NCI-H1092 (cell line): ENCODE results near the gene CAMTA1.

ENCODE experiments used
- DNase-seq: peaks from one replicate; lab custom pipeline; 2025; lab: John Stamatoyannopoulos, UW

The CAMTA1 gene

DNA sequence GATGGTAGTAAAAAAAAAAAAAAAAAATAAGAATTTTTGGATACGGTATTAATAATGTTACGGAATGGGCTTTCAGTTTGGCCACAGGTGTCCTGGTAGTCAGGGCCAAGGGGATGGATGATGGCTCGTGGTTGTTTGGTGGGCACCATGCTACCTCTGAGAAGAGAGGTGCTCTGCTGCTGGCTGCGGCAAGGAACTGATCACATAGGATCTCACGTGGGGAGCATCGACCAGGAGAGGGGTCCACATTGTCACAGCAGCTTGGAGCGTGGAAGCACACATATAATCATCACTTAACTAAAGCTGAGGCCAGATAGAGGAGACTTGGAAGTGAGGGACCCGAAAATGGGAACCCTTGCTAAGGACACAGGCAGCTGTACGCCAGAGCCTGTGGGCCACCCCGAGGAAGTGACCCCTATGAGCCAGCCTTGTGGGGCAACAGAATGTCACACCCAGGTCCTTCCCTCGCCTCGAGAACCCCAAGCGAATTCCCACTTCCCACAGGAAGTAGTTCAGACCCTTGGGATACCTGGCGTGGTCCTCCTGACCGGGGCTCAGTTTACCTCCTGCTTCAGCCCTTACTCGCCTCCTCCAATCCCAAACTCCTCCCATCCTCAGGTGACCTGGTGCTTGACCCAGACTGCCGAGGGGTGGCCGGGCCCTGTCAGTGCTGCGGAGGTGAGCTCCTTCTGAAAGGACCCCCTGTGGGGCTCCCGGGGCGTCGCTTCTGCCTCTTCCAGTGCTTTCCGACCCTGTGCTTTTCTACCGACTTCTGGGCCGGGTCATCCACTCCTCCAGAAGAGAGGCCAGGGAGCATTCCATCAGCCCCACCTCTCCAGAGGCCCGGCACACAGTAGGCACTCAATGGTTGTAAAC is 222.0 kb downstream of the CAMTA1 start:
- DNase-seq, result no peak

DNA sequence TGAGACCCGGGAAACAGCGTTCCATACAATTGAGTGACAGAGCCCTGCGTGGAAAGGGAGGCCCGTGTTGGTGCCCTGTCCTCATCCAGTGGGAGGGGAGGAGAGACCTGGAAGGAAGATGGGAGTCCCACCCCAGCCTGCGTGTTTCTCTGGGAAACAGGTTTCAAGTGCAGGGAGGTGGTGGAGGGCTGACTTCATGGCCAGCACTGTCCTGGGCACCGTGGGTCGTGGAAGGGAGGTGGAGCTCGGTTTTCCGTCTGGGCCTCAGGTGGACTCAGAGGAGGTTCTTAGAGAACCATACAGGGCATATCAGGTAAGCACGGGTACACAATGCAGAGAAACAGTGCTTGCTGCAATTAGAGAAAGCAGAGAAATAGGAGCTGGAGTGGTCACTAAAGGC is 222.6 kb downstream of the CAMTA1 start:
- no peak for DNase-seq

DNA sequence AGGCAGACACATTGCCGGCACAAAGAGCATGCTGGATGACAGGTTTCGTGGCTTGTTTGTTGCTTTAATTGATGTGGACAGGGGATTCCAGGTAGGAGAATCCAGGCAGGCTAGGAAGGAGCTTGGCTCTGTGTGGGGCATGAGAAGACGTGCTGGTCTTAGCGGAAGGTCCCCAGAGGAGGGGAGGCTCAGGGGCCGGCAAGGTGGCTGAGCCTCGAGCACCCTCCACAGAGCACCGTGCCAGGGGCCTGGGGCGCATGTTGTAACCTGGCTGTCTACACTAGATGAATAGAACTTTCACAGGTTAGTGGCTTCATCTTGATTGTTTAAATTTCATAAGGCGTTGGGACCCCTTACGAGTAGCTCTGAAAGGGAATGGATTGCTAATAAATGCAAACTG is 223.1 kb downstream of the CAMTA1 start:
- DNase-seq, result no peak

DNA sequence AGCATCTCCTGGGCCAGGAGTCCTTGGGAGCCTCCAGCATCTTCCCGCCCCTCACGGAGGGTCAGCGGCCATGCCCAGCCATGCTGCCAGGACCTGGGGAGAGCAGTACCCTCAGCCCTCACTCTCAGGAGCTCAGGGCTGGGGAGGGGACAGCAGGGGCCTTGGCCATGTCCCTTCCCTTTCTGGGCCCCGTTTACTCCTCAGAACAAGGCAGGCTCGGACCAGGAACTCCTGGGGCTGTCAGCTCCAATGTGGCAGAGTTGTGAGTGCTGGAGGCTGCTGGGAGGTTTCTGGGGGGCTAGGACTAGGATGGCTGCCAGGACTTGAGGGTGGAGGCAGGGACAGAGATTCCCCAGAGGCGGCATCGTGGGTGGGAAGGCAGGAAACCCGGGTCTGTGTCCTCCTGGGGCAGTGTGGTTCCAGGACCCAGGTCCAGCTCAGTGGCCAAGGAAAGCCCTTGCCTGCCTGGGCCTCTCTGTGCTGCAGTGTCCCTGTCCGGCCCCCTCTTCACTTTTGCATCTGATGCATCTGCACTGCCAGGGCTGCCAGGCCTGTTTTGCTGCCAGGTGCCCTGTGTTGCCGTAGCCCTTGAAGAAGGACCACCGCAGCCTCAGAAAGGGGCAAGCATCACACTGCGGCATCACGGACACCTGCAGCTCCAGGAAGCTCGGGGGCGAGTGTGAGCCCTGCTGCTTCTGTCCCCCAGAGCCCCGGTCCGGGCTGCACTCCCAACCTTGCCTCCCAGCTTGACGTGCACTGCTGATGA is 223.9 kb downstream of the CAMTA1 start:
- no peak for DNase-seq

DNA sequence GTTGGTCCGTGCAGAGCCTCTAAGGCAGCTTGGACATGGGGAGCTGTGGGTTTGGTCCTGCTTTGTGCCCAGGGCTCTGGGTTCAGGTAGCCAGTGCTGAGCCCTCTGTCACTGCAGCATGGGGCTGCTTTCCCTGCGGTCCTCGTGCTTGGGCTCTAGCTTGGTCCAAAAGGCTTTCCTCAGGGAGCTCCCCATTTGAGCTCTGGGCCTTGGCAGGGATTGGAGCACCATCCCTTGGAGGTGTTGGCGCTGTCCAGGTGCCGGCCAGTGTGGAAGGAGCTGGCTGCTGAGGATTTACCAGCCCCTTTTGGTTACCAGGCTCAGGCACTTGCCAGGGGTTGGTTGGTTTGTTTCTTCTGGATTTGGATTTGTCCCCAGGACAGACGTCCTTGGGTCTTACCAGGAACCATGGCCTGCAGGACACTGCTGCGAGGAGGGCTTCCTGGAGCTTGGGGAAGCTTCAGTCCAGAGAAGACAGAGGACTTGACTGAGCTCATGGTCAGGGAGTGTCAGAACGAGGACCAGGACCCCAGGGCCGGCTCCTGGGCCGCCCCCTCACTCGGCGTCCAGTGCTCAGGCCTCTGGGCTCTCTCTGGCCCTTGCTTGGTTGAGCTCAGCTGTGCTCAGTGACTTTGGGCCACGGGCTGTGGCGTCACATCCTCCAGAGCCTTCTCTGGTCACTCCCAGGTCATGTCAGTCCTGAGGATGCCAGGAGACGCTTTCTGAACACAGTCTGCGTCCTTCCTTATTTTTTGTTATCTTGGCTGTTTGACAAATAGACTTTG is 224.7 kb downstream of the CAMTA1 start:
- DNase-seq, result no peak

DNA sequence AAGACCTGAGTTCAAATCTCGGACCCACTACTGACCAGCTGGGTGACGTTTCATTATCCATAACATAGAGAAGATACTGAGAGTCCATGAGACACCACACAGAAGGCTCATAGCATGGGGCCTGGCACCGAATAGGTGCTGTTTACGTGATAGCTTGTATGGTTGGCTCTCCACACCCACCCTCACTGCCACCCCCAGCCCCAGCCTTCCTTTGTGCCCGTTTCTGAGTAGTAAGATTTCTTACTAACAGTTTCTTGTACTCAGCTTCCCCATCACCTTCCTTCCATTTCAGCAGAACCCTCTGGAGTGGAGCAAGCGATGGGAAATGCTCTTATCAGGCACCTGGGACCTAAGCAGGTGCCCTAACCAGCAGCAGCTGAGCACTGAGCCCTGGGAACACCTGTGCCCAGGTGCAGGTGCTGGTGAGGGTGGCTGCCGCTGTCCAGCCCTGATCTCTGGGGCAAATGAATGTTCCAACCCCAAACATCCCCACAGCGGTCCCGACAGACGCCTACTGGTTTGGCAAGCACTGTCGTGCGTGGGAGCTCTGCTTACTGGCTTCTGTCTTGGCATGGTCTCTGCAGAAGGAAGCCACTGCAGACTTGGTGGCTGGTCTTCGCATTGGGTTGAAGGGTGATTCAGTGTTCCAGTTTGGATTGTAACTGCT is 225.4 kb downstream of the CAMTA1 start:
- DNase-seq, result no peak

DNA sequence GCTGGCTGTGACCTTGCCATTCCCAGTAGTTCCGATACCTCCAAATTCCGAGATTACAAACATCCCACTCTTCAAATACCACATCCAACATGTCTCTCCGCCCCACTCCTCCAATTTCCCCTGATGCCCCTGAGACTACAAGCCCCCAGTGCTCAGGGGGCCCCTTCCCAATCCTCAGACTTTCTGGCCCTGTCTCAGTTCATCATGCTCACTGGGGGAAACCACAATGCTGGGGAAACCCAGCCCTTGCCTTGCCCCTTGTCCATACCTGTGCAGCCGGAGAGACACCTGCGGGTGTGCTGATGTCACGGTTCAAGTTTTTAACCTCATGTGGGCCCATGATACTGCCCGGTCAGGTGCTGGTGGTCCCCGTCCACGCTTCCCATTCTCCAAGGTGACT is 226.6 kb downstream of the CAMTA1 start:
- no peak for DNase-seq

DNA sequence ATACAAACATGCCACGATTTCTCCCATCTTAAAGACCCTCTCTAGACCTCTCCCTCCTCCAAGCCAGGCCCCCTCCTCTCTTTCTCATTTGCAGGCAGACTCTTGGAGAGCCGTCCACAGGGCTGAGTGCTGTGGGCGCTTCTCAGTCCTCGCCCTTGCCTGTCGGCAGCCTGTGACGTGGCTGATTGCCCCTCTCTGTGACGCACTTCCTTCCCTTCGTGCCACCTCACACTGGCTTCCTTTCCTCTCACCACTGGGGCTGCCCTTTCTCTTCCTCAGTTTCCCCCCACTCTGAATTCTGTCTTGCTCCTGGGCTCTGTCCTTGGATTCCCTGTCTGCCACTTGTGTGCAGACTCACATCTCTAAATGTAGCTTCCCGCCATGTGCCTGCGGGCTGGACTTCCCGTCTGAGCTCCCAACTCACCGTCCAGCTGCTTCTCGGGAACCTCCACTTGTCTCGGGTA is 227.2 kb downstream of the CAMTA1 start:
- no peak for DNase-seq

DNA sequence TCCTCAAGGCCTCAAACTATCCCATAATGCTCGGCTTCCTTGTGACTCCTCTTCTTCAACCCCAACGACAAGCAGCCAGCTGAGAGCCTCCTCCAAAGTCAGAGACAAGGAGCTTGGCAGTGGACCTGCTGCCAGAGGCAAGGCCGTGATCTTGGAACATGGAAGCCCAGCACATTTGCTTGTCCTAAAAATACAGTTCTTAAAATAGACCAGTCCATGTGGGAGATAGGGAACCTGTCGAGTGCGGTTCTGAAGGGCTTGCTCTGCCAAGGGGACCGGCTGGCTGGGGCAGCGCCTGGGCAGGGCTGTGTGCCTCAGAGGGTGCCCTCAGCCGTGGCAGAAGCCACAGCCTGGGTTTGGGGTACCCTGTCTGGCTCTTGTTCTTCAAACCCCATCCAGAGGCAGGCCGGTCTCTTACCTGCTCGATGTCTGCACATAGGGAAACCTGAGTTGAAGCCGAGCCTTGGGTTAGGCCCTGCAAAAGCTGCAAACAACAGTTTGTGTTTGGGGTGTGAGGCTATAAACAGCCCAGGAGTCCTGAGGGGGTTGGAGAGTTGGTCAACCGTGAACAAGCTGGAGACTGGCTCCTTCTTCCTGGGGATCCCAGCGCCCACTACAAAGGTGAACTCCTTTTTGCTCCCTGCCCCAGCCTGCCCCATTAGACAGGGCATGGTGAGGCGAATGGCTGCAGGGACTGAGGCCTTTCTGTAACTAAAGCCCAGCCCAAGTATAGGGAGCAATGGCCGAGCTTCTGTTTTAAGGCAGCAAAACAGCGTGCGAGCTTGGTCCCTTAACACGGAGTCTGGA is 228.8 kb downstream of the CAMTA1 start:
- no peak for DNase-seq

DNA sequence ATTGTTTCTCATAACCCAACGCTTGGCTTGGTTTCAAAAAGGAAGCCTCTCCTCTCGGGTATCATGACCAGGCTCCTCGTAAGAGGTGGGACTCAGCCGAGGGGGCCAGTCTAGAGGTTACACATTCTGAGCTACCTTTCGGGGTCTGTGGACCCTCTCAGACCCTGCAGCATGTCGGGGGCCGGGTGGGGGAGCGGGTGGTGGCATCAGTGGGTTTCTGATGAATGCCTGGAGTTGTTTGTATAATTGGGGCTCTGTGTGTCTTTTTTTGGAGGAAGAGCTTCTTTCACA is 229.3 kb downstream of the CAMTA1 start:
- no peak for DNase-seq

DNA sequence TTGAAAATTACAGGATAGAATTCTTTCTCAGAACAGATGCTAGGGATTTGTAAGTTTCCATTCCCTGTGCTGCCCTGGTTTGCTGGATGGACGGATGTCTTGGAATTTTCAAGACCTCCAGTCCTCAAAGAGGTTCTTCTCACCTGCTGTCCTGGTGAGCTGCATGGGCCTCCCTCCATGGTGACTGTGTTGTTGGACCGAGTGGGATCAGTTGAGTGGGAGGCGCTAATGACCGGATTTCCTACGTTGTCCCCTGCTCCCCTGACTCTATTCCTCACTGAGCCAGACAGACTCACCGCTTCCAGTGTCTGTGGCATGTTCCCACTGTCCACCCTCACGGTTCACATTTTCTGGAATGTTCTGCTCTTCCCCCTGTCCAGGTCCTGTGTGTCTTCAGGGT is 229.8 kb downstream of the CAMTA1 start:
- DNase-seq, result no peak

DNA sequence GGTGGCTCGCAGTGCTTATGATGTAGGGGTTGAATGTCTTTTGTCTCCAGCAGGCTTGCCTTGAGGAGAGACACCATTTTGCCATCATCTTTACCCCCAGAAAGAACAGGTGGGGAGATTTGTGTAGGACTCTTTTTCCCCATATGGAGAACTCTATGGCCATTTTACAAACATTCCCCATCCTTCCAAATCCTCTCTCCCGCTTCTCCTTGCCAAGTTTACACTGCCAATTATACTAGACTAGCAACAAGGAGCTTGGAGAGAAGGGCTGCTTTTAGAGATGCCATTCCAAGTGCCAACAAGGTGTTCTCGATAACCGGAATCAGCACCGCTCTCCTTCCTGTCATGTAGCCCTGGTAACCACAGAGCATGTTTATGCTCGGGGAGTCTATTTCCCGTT is 233.1 kb downstream of the CAMTA1 start:
- no peak for DNase-seq

DNA sequence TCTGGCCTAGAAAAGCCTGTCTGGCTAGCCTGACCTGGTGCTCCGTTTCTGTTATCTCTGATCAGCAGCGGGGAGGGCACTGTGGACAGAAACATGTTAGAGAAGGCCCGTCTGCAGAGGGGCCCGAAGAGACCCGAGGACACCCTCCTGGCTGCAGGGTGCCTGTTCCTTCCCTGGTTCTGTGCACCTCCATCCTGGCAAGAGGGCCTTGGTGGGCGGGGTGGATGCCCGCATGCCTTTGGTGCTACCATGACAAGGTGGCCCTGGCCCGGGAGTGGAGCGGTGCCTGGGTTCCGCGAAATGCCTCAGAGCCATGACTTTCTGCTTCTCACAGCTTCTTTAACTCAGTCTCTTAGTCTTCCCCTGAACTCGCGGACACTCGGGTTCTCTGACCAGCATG is 233.6 kb downstream of the CAMTA1 start:
- no peak for DNase-seq

DNA sequence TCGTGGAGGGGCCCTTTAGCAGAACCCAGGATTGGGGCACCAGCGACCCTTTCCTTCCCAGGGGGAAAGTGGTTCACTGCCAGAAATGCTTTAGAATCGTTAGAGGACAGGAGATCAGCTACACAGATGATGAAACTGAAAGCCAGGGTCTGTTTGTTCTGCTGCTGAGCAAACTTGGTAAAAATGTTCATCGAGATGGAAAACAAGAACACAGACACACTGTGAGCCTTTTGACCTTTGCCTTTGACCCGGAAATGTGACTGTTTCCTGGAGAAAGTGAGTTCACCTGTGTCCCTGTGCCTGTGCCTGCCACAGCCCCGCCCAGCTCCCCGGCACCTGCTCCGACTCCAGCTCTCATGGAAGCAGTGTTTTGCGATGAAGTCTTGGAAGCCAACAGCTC is 234.3 kb downstream of the CAMTA1 start:
- DNase-seq, result no peak

DNA sequence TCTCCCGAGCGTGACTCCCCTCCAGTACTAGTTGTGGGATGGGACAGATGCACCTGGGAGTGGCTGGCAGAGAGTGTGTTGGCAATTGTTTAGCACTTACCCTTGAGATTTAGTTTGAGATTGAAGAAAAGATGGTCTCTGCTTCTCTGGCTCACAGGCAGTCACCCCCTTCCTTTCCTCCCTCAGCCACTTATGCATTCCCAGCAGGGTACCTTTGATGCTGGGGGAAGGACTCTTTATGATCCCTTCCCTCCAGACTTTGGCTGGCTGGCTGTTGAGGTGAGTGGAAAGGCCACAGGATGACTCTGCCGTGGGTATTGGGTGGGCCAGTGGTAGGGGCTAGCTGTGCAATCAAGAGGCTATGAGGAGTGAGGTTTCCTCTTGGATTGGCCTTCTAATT is 236.8 kb downstream of the CAMTA1 start:
- DNase-seq, result no peak

DNA sequence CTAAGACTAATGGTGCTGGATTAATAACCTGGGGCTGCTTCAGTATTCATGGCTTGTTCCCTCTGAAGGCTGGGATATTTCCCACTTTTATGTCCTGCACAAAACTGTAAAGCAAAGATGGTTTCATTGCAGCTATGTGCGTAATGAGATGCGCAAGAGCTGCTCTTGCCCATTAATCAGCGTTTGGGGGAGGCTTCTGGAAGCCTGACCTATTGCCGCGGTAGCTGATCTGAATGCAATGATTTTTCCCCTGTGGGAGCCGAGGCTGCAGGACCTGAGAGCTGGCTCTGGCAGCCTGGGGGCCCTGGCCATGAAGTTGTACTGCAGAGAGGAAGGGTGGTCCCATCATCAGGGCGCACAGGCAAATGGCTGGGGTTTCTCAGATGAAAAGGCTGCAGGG is 239.8 kb downstream of the CAMTA1 start:
- no peak for DNase-seq

DNA sequence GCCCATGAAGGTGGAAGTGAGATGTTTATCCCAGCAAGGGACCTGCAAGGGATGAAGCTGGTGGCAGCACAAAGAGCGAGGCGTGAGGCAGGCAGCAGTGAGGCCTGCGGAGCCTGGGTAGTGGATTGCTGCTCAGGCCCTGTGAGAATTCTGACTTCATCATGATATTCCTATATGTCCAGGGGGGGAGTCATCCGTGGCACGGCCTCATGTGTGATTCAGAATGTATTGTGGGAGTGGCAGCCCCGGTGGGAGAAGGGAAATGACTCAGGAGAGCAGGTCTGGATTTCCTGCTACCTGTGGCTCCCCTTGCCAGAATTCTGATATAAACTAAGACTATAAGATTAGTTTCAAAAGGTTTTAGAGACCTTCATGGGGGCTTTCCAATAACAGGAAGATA is 240.9 kb downstream of the CAMTA1 start:
- no peak for DNase-seq

DNA sequence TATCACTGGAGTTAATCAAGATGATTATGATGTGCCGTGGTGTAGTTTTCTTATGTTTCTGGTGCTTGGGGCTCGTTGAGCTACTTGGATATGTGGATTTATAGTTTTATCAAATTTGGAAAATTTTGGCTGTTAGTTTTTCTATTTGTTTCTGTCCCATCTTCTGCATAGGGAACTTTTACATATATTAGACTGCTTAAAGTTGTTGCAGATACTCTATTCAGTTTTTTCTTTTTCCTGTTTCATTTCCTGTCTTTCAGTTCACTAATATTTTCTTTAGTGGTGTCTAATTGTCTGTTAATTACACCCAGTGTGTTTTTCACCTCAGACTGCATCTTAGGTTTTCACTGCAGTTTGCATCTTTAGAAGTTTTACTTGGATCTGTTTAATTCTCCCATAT is 247.7 kb downstream of the CAMTA1 start:
- DNase-seq, result no peak

DNA sequence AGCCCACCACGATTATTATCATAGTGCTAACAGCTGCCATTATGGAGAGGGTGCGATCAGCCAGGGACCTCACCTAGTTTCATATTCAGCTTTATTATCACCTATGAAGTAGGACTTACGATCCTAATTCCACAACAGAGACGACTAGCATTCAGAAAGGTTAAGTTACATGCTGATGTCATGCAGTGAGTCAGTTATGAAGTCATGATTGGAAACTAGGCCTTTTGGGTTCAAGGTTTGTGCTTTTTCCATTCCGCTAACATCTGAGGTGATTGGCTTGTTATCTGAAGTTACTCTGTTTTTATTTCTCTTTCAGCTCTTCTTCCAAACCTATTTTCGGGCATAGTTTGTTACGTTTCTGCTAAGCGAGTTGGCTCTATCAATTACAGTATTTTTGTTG is 251.1 kb downstream of the CAMTA1 start:
- no peak for DNase-seq

DNA sequence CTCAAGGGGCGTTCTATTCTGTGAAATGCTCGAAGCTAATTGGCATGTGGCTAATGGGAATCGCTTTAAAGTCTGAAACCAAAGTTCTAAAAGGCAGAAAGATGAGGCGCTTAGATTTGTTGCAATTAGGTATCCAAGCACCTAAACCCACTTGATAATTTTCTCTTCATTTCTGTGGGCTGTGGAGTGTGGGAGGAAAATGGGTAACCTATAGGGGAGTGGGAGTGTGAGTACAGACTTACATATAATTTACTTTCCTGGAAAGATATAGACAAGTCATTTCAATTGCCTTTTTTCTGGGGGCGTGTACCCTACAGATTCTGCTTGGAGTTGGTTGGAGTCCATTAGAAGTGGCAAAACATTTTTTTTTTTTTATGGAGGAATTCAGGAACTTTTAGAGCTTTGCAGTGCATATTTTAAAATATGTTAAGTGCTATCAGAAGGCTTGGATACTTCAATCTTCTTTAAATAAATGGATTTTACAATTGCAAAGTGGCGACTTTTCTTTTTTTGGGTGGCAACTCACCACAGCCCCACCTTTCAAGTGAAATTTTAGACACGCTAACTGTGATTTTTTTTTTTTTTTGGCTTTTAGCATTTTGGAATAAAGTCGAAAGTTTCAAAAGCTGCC is 254.5 kb downstream of the CAMTA1 start:
- no peak for DNase-seq
